Body of pancreas (tissue), 4 donors: ENCODE measurements around the gene KRTAP10-1. TPM values are rescaled to one million over a fixed set of nuclear protein-coding genes. Genes with fewer than 3 reads are reported as not detected.

Source experiments
- ATAC-seq: fragments of 150-250 bp; one replicate; pipeline ENCODE4 v1.9.1; 2016
- DNase-seq, 4 donors: peaks; one replicate each; pipeline ENCODE4 v3.0.0-alpha.2; 2019
- H3K27ac ChIP-seq, 4 donors: fragments of 200-600 bp; sonication (generic); 1 replicate in 3 of 4; 2 replicates in 1 of 4; pipeline versions ENCODE4 v1.5.1 to v1.6.1; 2016 to 2019; ENCODE audit warnings: mild to moderate bottlenecking in 1 of 4, mixed read lengths in 1 of 4, moderate library complexity in 1 of 4
- H3K27me3 ChIP-seq, 2 donors: fragments of 200-600 bp; sonication (generic); one replicate each; pipeline ENCODE4 v1.6.0; 2016; ENCODE audit warnings: mild to moderate bottlenecking in 1 of 2
- H3K36me3 ChIP-seq, 2 donors: fragments of 200-600 bp; sonication (generic); replicated peaks in 1 of 2; 2 replicates each; pipeline ENCODE4 v1.5.1; 2016; ENCODE audit warnings: low read depth in 2 of 2; ENCODE audit not compliant: insufficient read depth in 1 of 2
- H3K4me1 ChIP-seq: fragments of 200-600 bp; sonication (generic); one replicate; pipeline ENCODE4 v1.6.0; 2016
- H3K4me3 ChIP-seq, 2 donors: fragments of 200-600 bp; sonication (generic); 1 replicate in 1 of 2; 2 replicates in 1 of 2; pipeline ENCODE4 v1.5.1; 2016 to 2019
- H3K9me3 ChIP-seq, 3 donors: fragments of 200-600 bp; sonication (generic); 1 replicate in 2 of 3; 2 replicates in 1 of 3; pipeline ENCODE4 v1.5.1; 2016
- CTCF ChIP-seq, 7 experiments: fragments of 450-650 bp in 4 of 7; fragments of 200-600 bp in 3 of 7; sonication (generic) in 3 of 7; IDR thresholded peaks; one replicate each; pipeline ENCODE4 v1.5.1; 2016 to 2019; ENCODE audit warnings: antibody characterized with exemption in 7 of 7
- POLR2A ChIP-seq, 3 donors: fragments of 450-650 bp; IDR thresholded peaks; one replicate each; pipeline ENCODE4 v1.6.1; 2016; ENCODE audit warnings: antibody characterized with exemption in 3 of 3, mild to moderate bottlenecking in 2 of 3
- WGBS, 2 donors: methylation state at CpG; one replicate each; pipeline ENCODE4 v1.1.5; 2017; 5-methylcytosine and 5-hydroxymethylcytosine counted together
- intact Hi-C: fragments of 100-400 bp; cut with DNase I; formaldehyde crosslinking; loops from one replicate; pipeline ENCODE4 v1.15.1; 2023
- total RNA-seq, 2 donors: library from RNA; depleted of rRNA; stranded (reverse); fragments of >200 nt; gene quantifications; one replicate each; pipeline ENCODE4 v1.1.0, GENCODE V29; 2016

KRTAP10-1 gene
- total RNA-seq, 2 donors from 2014 or later, result not detected

GRCh38 chr21:44537930-44538911 is 1.8 kb downstream of the KRTAP10-1 start:
- TF ChIP-seq POLR2A (IDR thresholded peaks at IDR 0.05), result no peak
- TF ChIP-seq CTCF (IDR thresholded peaks at IDR 0.05), result no peak
- H3K27ac ChIP-seq, result no peak overlapping the region
- H3K4me1 ChIP-seq, result no peaks in the 10 kb centered on the region
- no peaks in the 10 kb centered on the region for H3K9me3 ChIP-seq
- peak in 1 of 4 donors; percentile 6 for DNase-seq
- no peak overlapping the region for H3K4me3 ChIP-seq
- no peaks in the 10 kb centered on the region for H3K36me3 ChIP-seq
- ATAC-seq, result no peak
- H3K27me3 ChIP-seq, result no peaks in the 10 kb centered on the region
- intact Hi-C loops, result no loop called here
- 83 to 84% methylated on average over 27 to 33 of the region's 33 CpGs for whole genome bisulfite sequencing, 2 donors

GRCh38 chr21:44535963-44536362 is 4.0 kb downstream of the KRTAP10-1 start:
- H3K9me3 ChIP-seq, result no peaks in the 10 kb centered on the region
- no peaks in the 10 kb centered on the region for H3K36me3 ChIP-seq
- no peak overlapping the region for H3K27ac ChIP-seq
- intact Hi-C loops, result no loop called here
- DNase-seq, result no peak
- no peaks in the 10 kb centered on the region for H3K27me3 ChIP-seq
- no peak for ATAC-seq
- WGBS, 2 donors, result 51 to 58% methylated on average over 7 of the region's 7 CpGs
- H3K4me3 ChIP-seq, result no peak overlapping the region
- no peaks in the 10 kb centered on the region for H3K4me1 ChIP-seq
- TF ChIP-seq CTCF (IDR thresholded peaks at IDR 0.05) (no peak), POLR2A (IDR thresholded peaks at IDR 0.05) (no peak)

- no peaks in the 10 kb centered on the region for H3K36me3 ChIP-seq
- H3K27me3 ChIP-seq, result no peaks in the 10 kb centered on the region
- no peak for DNase-seq
- no peak overlapping the region for H3K27ac ChIP-seq
- no peaks in the 10 kb centered on the region for H3K9me3 ChIP-seq
- intact Hi-C loops, result no loop called here
- H3K4me1 ChIP-seq, result no peaks in the 10 kb centered on the region
- TF ChIP-seq CTCF (IDR thresholded peaks at IDR 0.05), result no peak
- TF ChIP-seq POLR2A (IDR thresholded peaks at IDR 0.05), result no peak
- WGBS, 2 donors, result 81 to 86% methylated on average over 6 of the region's 6 CpGs
- no peak for ATAC-seq
- H3K4me3 ChIP-seq, result no peak overlapping the region
Observed at GRCh38 chr21:44534688-44535087, 5.3 kb downstream of the KRTAP10-1 start.

- Histone ChIP-seq H3K36me3 (no peaks in the 10 kb centered on the region), H3K4me3 (no peak overlapping the region), H3K27ac (no peak overlapping the region), H3K9me3 (no peaks in the 10 kb centered on the region), H3K27me3 (no peaks in the 10 kb centered on the region), H3K4me1 (no peaks in the 10 kb centered on the region)
- WGBS, 2 donors, result 70 to 85% methylated on average over 12 to 13 of the region's 21 CpGs
- intact Hi-C loops, result no loop called here
- DNase-seq (peak in 1 of 4 donors; percentile 6), ATAC-seq (no peak)
- TF ChIP-seq CTCF (IDR thresholded peaks at IDR 0.05) (no peak), POLR2A (IDR thresholded peaks at IDR 0.05) (no peak)
Observed at GRCh38 chr21:44533891-44534627, 5.9 kb downstream of the KRTAP10-1 start.
